Middle frontal gyrus (tissue), 1 donor: ENCODE measurements around the gene SLC36A2.

Experiments used
- DNase-seq: peaks from one replicate; pipeline ENCODE4 v3.0.0-alpha.2; 2015; ENCODE audit warnings: low spot score; ENCODE audit errors: extremely low spot score

Gene SLC36A2

DNA sequence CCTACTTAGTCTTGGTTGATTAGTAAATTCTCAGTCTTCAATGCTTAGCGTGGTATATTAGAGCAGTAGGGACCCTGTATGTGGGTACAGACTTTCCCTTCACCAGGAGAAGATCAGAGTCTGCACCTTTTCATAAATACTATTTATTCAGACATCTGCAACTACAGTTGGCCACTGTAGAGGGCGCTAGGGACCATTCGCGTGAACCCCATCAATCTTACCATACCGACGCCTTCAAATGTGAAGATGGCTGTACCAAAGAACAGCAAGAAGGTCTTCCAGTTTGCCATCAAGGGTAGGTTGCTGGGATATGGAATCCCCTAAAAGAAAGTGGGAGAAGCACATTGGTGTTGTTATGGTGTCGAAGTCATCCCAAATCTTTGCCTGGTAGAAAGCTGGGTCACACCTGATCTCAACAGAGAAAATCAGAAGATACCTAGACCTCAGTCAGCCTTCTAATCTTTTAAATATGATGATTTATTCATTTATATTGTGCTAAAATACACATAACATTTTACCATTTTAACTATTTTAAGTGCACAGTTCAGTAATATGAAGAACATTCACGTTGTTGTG lies 62.9 kb downstream of the SLC36A2 start:
- no peak for DNase-seq

DNA sequence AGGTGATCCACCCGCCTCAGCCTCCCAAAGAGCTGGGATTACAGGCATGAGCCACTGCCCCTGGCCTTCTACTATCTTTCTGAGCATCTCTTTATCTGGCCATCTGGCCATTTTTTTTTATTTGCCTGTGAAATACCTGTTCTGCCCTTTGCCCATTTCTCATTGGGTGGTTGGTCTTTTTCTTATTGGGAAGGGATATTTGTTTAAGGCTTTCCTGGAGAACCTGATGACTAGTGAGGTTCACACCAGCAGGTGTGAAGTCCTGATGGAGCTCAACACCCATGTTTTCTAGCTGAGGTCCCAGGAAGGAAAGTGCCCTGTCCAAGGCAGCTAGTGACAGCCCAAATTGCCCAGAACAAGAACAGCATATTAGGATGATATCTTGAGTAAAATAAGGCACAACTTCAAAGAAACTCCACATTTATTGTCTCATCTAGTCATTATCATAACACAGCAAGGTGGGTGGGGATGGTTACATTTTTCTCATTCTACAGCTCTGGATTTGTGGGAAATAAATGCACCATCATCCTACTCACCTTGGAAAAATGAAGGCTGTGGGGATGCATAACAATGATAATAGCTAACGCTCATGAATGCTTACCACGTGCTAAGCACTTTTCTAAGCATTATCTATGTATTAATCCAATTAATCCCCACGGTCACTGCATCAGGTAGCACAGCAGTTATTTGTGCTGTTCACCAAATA lies 64.1 kb downstream of the SLC36A2 start:
- DNase-seq = no peak

- DNase-seq = no peak
Measured at GRCh38 chr5:151281001-151281639, 66.2 kb downstream of the SLC36A2 start.

- DNase-seq = no peak
Measured at GRCh38 chr5:151280443-151280842, 66.9 kb downstream of the SLC36A2 start.

DNA sequence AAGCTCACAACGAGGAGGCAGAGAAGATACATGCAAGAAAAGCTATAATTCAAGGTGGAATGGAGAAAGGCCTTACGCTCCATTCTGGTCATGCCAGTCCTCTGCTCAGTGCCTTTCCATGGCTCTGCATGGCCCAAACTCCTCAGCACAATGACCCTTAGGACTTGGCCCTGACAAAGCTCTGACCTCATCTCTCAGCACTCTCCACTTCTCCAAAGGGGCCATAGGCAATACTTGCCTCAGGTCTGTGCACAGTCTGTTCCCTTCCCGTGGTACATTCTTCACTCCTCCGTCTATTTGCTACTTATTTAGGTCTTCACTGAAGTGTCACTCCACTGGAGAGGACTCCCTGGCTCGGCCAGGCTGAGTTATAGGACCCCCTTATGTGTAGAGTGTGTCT lies 68.5 kb downstream of the SLC36A2 start:
- DNase-seq = no peak

GRCh38 chr5:151275803-151276202 lies 71.6 kb downstream of the SLC36A2 start:
- DNase-seq = no peak

- DNase-seq = no peak
Measured at GRCh38 chr5:151274666-151275065, 72.7 kb downstream of the SLC36A2 start.

GRCh38 chr5:151271336-151271735 lies 76.0 kb downstream of the SLC36A2 start:
- no peak for DNase-seq

DNA sequence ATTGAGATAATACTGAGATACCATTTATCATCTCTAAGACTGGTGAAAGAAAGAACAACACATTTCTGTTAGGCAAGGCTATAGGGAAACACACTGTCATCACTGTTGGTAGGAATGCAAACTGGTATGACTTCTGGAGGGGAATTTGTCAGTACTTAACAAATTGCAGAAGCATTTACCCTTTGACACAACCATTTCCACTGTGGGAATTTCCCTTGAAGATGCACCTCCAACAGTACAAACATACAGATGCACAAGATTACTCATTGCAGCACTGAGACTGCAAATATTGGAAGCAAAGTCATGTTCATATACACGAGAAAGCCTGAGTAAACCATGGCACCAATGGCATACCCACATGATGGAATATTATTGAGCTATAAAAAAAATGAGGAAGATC lies 76.8 kb downstream of the SLC36A2 start:
- DNase-seq = no peak

DNA sequence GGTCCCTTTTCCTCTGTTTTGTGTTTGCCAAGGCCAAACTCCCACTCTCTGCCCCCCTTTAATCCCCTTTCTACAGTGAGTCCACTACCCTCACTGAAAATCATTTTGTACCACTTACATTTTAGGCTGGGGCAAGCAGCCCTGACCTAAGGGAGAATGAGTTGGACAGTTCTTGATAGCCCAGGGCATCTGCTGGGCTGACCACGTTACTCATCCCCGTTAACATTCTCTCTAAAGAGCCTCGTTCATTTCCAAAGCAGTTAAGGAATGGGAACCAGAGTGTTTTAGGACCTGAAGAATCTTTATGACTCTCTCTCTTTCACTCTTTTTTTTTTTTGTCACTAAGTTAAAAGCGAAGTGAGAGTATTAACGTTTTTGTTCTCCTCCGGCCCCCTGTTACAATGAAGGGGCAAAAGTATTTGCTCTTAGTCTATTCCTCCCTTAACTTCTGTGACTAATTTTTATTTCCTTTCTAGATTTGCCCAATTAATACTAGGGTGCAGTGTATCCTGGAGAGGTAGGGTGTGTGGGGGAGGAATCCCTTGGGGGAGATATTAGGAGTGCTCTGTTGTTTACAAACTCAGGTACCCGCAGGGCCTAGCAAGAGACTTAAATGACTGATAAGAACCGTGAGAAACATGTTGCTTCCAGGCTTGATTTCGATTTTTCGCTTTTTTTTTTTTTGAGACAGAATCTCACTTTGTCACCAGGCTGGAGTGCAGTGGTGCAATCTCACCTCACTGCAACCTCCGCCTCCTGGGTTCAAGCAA lies 79.7 kb downstream of the SLC36A2 start:
- DNase-seq = no peak
